Activated CD4-positive, alpha-beta T cell treated with anti-CD3 and anti-CD28 coated beads, Interleukin-2, amount 50 U/mL, for 1 hour (primary cell): ENCODE measurements around the gene VSIG2.
"Not testable (repeated sequence)": the region's sequence is repeated elsewhere in the genome, so short reads cannot be mapped to it uniquely, and the experiment has no call there.

ENCODE experiments used
- DNase-seq: peaks from one replicate; pipeline ENCODE4 v3.0.0-alpha.2; 2020

The VSIG2 gene

GRCh38 chr11:124751741-124752470, at the start of gene VSIG2:
VSIG2 (minus strand) TSS chr11:124752255; CDS start chr11:124752137, 118 bp downstream.
- DNase-seq = no peak

GRCh38 chr11:124801014-124801413, 49.0 kb upstream of the VSIG2 start:
- no peak for DNase-seq

- DNase-seq = peak; percentile 73
Measured at GRCh38 chr11:124800226-124800929, 48.3 kb upstream of the VSIG2 start, which contains the start of gene MSANTD2. MSANTD2 (minus strand) TSS chr11:124800406; CDS start chr11:124800380, 26 bp downstream.

GRCh38 chr11:124799348-124800225, 47.5 kb upstream of the VSIG2 start:
- DNase-seq = peak; percentile 45

- DNase-seq = no peak
Measured at GRCh38 chr11:124798991-124799347, 46.9 kb upstream of the VSIG2 start.

- DNase-seq = no peak
Measured at GRCh38 chr11:124796312-124796711, 44.3 kb upstream of the VSIG2 start.

GRCh38 chr11:124793466-124794278, 41.6 kb upstream of the VSIG2 start:
- DNase-seq = no peak

GRCh38 chr11:124791626-124792341, 39.7 kb upstream of the VSIG2 start:
- no peak for DNase-seq

GRCh38 chr11:124788521-124788920, 36.5 kb upstream of the VSIG2 start:
- no peak for DNase-seq

GRCh38 chr11:124784051-124784450, 32.0 kb upstream of the VSIG2 start:
- no peak for DNase-seq

GRCh38 chr11:124783002-124783401, 30.9 kb upstream of the VSIG2 start:
- DNase-seq = no peak

GRCh38 chr11:124779568-124779967, 27.5 kb upstream of the VSIG2 start:
- DNase-seq = no peak

GRCh38 chr11:124778281-124778680, 26.2 kb upstream of the VSIG2 start:
- no peak for DNase-seq

GRCh38 chr11:124776865-124777645, 25.0 kb upstream of the VSIG2 start:
- no peak for DNase-seq

GRCh38 chr11:124770959-124771358, 18.9 kb upstream of the VSIG2 start:
- not testable (repeated sequence) for DNase-seq

- DNase-seq = no peak
Measured at GRCh38 chr11:124769806-124770774, 18.0 kb upstream of the VSIG2 start.

GRCh38 chr11:124768914-124769313, 16.9 kb upstream of the VSIG2 start:
- DNase-seq = no peak

- DNase-seq = no peak
Measured at GRCh38 chr11:124766156-124766555, 14.1 kb upstream of the VSIG2 start.

GRCh38 chr11:124763156-124763947, 11.3 kb upstream of the VSIG2 start:
- peak; percentile 90 for DNase-seq
